A549 (cell line): ENCODE data around the gene KCNJ14.

Experiments
- HOXA7 ChIP-seq: fragments of 250-450 bp; sonication (Bioruptor Pico); IDR thresholded peaks from 2 replicates; pipeline ENCODE4 v1.5.0; 2020; ENCODE audit warnings: mild to moderate bottlenecking, moderate library complexity
- NR3C1 ChIP-seq: fragments of >200 bp; sonication (Bioruptor Twin); formaldehyde crosslinking; IDR thresholded peaks from 3 replicates; pipeline ENCODE4 v1.6.1; 2017

- no peak for TF ChIP-seq HOXA7 (CRISPR knock-in tag)
- TF ChIP-seq NR3C1: no peak
Measured at GRCh38 chr19:48468772-48469288, 13.5 kb downstream of the KCNJ14 start.
